ENCODE measurements around the gene FOXK1. TPM values are rescaled to one million over a fixed set of nuclear protein-coding genes. Genes with fewer than 3 reads are reported as not detected.

FOXK1 gene
- total RNA-seq, 1 experiment from 2014 or later, result 20.8 TPM

- in situ Hi-C loops (cut with HindIII; ENCODE audit: low sequenced_read_pairs), result no loop called here
These were observed 123.3 kb downstream of the FOXK1 start for GRCh38 chr7:4805110-4805983.

GRCh38 chr7:4805984-4806300 is 123.8 kb downstream of the FOXK1 start:
- in situ Hi-C loops (cut with HindIII; ENCODE audit: low sequenced_read_pairs), result no loop called here
- DNase-seq (ENCODE audit: low spot score), result no peak

More at GRCh38 chr7:4805110-4805983, 123.3 kb downstream of the FOXK1 start:
- DNase-seq (ENCODE audit: low spot score), result no peak

GRCh38 chr7:4806983-4807597 is 125.0 kb downstream of the FOXK1 start:
- in situ Hi-C loops (cut with HindIII; ENCODE audit: low sequenced_read_pairs), result no loop called here
- DNase-seq (ENCODE audit: low spot score), result no peak

- DNase-seq (ENCODE audit: low spot score), result no peak
- in situ Hi-C loops (cut with HindIII; ENCODE audit: low sequenced_read_pairs), result no loop called here
These were observed 125.5 kb downstream of the FOXK1 start for GRCh38 chr7:4807598-4808016.

GRCh38 chr7:4808026-4808425 is 125.9 kb downstream of the FOXK1 start:
- in situ Hi-C loops (cut with HindIII; ENCODE audit: low sequenced_read_pairs), result no loop called here
- no peak for DNase-seq (ENCODE audit: low spot score)

- no peak for DNase-seq (ENCODE audit: low spot score)
- in situ Hi-C loops (cut with HindIII; ENCODE audit: low sequenced_read_pairs), result no loop called here
These were observed 126.5 kb downstream of the FOXK1 start for GRCh38 chr7:4808565-4808964.

GRCh38 chr7:4809091-4809591 is 127.0 kb downstream of the FOXK1 start:
- in situ Hi-C loops (cut with HindIII; ENCODE audit: low sequenced_read_pairs), result no loop called here
- DNase-seq (ENCODE audit: low spot score), result no peak

- in situ Hi-C loops (cut with HindIII; ENCODE audit: low sequenced_read_pairs), result no loop called here
- DNase-seq (ENCODE audit: low spot score), result no peak
These were observed 127.6 kb downstream of the FOXK1 start for GRCh38 chr7:4809666-4810065.

GRCh38 chr7:4814433-4814832 is 132.3 kb downstream of the FOXK1 start:
- no peak for DNase-seq (ENCODE audit: low spot score)
- in situ Hi-C loops (cut with HindIII; ENCODE audit: low sequenced_read_pairs), result no loop called here

DNA sequence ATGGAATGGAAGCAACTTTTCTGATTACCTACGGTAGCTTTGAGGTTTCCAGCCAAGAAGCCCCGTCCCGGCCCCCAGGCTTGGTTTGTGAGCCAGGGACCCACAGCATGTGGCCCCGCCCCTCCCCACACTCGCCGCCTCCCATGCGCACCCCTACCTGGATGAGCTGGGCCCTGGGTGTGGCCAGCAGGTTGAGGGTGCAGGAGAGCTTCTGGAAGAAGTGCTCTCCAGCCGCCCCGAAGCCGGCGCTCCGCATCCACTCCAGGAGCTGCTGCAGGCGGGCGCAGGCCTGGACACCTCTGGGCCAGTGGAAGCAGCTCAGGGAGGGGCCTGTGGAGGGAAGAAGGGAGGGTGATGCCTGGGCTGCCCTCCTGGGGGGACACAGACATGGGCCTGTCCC is 133.0 kb downstream of the FOXK1 start:
- no peak for DNase-seq (ENCODE audit: low spot score)
- in situ Hi-C loops (cut with HindIII; ENCODE audit: low sequenced_read_pairs), result no loop called here

GRCh38 chr7:4815609-4816418 is 133.7 kb downstream of the FOXK1 start:
- DNase-seq (ENCODE audit: low spot score), result no peak
- in situ Hi-C loops (cut with HindIII; ENCODE audit: low sequenced_read_pairs), result no loop called here

- DNase-seq (ENCODE audit: low spot score), result no peak
- in situ Hi-C loops (cut with HindIII; ENCODE audit: low sequenced_read_pairs), result no loop called here
These were observed 134.5 kb downstream of the FOXK1 start for GRCh38 chr7:4816419-4817080.

DNA sequence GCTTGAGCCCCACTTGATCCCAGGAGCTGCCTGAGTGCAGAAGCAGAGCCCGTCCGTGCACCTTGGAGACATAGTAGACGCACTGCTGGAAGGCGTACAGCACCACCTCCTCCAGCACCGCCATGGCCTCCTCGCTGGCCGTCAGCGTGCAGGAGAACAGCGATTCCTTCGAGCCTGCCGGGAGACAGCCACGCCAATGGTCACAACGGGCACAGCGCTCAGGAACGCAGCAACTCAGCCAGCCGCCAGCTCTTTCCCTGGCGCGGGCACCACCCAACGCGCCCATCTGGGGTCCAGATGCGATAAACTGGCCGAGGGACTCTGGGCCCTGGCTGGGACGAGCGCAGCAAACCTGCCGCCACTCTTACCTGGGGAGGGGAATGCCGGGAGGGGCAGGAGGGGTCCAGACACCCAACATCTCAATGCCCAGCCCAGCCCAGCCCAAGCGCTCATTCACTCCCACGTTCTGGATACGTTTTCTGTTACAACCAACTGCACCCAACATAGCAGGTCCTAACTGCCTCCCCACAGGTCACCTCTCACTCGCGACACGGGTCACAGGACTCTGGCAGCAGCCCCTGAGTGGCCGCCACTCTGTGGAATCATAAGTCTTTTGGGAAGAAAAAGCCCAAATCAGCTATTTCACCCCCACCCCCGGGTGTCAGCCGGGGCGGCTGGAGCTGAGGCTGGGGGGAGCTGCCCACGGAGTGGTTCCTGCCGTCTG is 135.2 kb downstream of the FOXK1 start:
- in situ Hi-C loops (cut with HindIII; ENCODE audit: low sequenced_read_pairs), result no loop called here
- no peak for DNase-seq (ENCODE audit: low spot score)

DNA sequence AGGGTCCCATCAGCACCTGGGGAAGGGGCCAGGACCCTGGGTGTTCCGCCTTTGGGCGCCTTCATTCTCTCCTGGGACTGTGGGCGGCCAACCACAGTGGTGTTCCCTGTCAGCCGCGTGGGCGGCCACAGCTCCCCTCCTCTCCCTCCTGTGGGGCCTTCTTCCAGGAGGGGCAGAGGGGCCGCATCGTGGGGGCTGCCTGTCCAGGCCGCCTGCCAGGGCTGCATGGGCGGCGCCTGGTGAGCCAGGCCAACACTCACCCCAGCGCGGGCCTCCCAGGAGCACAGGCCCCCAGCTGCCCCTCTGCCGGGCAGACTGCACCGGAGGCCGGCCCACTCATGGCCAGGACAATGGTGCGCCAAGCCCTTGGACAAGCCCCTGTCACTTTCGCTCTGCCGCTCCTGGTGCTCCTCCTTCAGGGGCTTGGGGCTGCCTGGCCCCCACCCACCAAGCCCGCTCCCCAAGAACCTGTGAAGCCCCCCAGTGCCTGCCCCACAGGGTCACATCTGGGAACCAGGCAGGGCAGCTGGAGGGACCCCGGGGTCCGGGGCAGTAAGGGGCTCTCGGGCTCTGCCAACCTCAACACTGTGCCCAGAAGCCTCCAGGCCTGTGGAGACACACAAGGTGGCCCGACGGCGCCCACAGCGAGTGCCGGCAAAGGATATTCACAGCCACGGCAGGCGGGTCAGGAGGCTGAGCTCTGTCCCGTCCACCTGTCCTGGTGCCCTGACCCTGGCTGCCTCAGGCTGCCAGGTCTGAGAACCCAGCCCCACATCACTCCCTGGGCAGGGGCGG is 136.1 kb downstream of the FOXK1 start:
- in situ Hi-C loops (cut with HindIII; ENCODE audit: low sequenced_read_pairs), result no loop called here
- DNase-seq (ENCODE audit: low spot score), result no peak

GRCh38 chr7:4819560-4820404 is 137.7 kb downstream of the FOXK1 start:
- in situ Hi-C loops (cut with HindIII; ENCODE audit: low sequenced_read_pairs), result no loop called here
- DNase-seq (ENCODE audit: low spot score), result no peak

GRCh38 chr7:4820405-4820966 is 138.4 kb downstream of the FOXK1 start:
- no peak for DNase-seq (ENCODE audit: low spot score)
- in situ Hi-C loops (cut with HindIII; ENCODE audit: low sequenced_read_pairs), result no loop called here

All from G401 (cell line).